Thyroid gland (tissue), 4 donors: ENCODE data around the gene RARRES2. TPM values are rescaled to one million over a fixed set of nuclear protein-coding genes. Genes with fewer than 3 reads are reported as not detected.
A peak's percentile ranks its signal among the peaks of the same experiment; 100 is the strongest.

Experiments
- DNase-seq, 2 donors: peaks; one replicate each; pipeline ENCODE4 v3.0.0-alpha.2; 2019
- H3K27ac ChIP-seq, 3 donors: fragments of 200-600 bp; sonication (generic); 1 replicate in 2 of 3; 2 replicates in 1 of 3; pipeline ENCODE4 v1.5.1; 2016 to 2019; ENCODE audit warnings: mild to moderate bottlenecking in 1 of 3, moderate library complexity in 1 of 3
- H3K27me3 ChIP-seq: fragments of 200-600 bp; sonication (generic); one replicate; pipeline ENCODE4 v1.5.1; 2019
- H3K36me3 ChIP-seq, 2 donors: fragments of 200-600 bp; sonication (generic); one replicate each; pipeline ENCODE4 v1.5.1; 2016 to 2019
- H3K4me1 ChIP-seq, 2 donors: fragments of 200-600 bp; sonication (generic); one replicate each; pipeline ENCODE4 v1.5.1; 2017 to 2019
- H3K4me3 ChIP-seq, 3 donors: fragments of 200-600 bp; sonication (generic); replicated peaks in 1 of 3; 1 replicate in 2 of 3; 2 replicates in 1 of 3; pipeline ENCODE4 v1.5.1; 2016; ENCODE audit warnings: mild to moderate bottlenecking in 1 of 3
- H3K9me3 ChIP-seq: fragments of 200-600 bp; sonication (generic); one replicate; pipeline ENCODE4 v1.5.1; 2017
- POLR2A ChIP-seq, 2 donors: fragments of 450-650 bp; IDR thresholded peaks; one replicate each; pipeline ENCODE4 v1.6.1; 2017; ENCODE audit warnings: antibody characterized with exemption in 2 of 2, mild to moderate bottlenecking in 2 of 2, moderate library complexity in 1 of 2
- WGBS, 2 donors: methylation state at CpG; one replicate each; pipeline ENCODE4 v1.1.5; 2017; 5-methylcytosine and 5-hydroxymethylcytosine counted together
- intact Hi-C: fragments of 100-400 bp; cut with DNase I; formaldehyde crosslinking; loops from one replicate; pipeline ENCODE4 v1.15.1; 2023
- total RNA-seq, 4 donors: library from RNA; depleted of rRNA; stranded (reverse); fragments of >200 nt; gene quantifications; one replicate each; pipeline ENCODE4 v1.2.3, GENCODE V29; 2016
- TF ChIP-seq, protein P1 (sequence below), 6 experiments: fragments of 200-600 bp in 3 of 6; fragments of 450-650 bp in 3 of 6; sonication (generic) in 3 of 6; IDR thresholded peaks; one replicate each; pipeline ENCODE4 v1.5.1; 2016 to 2019; ENCODE audit warnings: antibody characterized with exemption in 6 of 6, mild to moderate bottlenecking in 2 of 6, inconsistent platforms in 1 of 6, moderate library complexity in 1 of 6

RARRES2 gene
- total RNA-seq, result 100 to 1,000 TPM in 1 of 4 donors, 10 to 100 TPM in 3; 22.2 to 137 (median 54.8) TPM

DNA sequence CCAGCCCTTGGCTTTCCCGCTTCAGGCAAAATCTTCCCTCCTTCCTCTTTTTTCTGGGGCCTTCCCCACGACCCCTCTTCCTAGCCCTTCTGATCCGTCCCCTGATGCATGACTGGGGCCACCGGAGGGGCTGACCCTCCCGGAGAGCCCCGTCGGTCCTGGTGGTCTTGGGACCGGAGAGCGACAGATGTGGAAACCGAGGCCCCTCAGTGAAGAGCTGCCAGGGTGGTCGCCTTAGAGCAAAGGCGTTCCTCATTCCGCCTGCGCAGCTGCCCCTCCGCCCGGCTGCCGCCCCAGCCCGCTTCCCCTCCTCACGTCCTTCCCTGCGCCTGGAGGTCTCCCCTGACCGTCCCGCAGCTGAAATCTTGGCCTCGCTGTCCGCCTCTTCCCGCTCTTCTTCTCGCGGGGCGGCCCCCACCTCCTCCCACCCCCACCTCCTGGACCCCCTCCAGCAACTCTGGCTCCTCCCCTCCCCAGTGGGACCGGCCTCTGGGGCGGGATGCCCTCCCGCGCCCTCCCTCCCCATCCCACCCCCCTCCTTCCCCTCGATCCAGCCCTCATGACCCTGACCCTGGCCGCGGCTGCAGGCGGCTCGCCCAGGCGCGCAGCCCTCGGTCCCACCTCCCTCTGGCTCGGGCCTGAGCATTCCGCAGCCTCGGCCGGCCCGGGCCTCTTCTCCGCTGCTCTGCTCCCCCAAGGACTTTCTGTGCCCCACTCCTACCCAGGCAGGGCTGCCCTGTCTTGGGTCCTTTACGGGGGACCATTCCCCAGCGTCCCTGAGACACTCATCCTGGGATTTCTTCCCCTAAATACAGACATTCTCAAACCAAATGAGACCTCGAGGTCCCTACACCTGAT, at the start of gene RARRES2:
Gene RARRES2 (minus strand): TSS at position 367 of the 858 bp plus-strand sequence. CDS start 1,020 bp downstream, outside the sequence.
- TF ChIP-seq POLR2A (IDR thresholded peaks at IDR 0.05), result no peak
- TF ChIP-seq, protein P1, sequence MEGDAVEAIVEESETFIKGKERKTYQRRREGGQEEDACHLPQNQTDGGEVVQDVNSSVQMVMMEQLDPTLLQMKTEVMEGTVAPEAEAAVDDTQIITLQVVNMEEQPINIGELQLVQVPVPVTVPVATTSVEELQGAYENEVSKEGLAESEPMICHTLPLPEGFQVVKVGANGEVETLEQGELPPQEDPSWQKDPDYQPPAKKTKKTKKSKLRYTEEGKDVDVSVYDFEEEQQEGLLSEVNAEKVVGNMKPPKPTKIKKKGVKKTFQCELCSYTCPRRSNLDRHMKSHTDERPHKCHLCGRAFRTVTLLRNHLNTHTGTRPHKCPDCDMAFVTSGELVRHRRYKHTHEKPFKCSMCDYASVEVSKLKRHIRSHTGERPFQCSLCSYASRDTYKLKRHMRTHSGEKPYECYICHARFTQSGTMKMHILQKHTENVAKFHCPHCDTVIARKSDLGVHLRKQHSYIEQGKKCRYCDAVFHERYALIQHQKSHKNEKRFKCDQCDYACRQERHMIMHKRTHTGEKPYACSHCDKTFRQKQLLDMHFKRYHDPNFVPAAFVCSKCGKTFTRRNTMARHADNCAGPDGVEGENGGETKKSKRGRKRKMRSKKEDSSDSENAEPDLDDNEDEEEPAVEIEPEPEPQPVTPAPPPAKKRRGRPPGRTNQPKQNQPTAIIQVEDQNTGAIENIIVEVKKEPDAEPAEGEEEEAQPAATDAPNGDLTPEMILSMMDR (IDR thresholded peaks at IDR 0.05), result no peak
- peaks cover 14 to 27% of the 10 kb centered on the region in 2 donors for H3K4me1 ChIP-seq
- peak; percentile 31 to 38 for DNase-seq
- H3K27me3 ChIP-seq, result no peaks in the 10 kb centered on the region
- no peaks in the 10 kb centered on the region for H3K9me3 ChIP-seq
- WGBS, 2 donors, result 8 to 17% methylated on average over 24 to 47 of the region's 49 CpGs
- peak within 1 kb of the TSS in 2 of 3 donors; percentile 20 to 39 for H3K4me3 ChIP-seq
- intact Hi-C loops, result no loop called here
- H3K27ac ChIP-seq, result peak within 1 kb of the TSS; percentile 22 to 56 (median 38)
- H3K36me3 ChIP-seq, result no peaks in the 10 kb centered on the region

DNA sequence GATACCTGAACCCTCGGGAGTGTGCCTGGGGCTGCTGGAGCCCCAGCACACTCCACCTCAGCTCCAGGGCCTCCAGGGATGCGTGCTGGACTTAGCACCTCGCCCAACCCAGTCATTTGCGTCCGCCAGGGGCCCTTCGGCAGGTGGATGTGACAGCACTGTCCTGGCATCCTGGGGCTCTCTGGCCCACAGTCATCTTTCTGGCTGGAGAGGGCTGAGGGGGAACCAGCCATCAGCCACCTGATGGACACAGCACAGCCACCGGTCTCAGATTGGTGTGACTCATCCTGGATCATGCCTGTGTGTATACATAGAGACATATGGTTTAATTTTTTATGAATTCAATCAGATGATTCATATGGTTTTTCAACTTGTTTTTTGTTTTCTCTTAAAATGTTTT, 48.8 kb upstream of the RARRES2 start:
- H3K9me3 ChIP-seq, result no peaks in the 10 kb centered on the region
- H3K36me3 ChIP-seq, result no peaks in the 10 kb centered on the region
- H3K4me3 ChIP-seq, result no peak overlapping the region
- H3K27me3 ChIP-seq, result no peaks in the 10 kb centered on the region
- WGBS, 2 donors, result 92 to 96% methylated on average over 4 to 7 of the region's 7 CpGs
- no peaks in the 10 kb centered on the region for H3K4me1 ChIP-seq
- H3K27ac ChIP-seq, result no peak overlapping the region
- TF ChIP-seq, protein P1 (IDR thresholded peaks at IDR 0.05), result no peak
- TF ChIP-seq POLR2A (IDR thresholded peaks at IDR 0.05), result no peak
- intact Hi-C loops, result no loop called here
- DNase-seq, result no peak

DNA sequence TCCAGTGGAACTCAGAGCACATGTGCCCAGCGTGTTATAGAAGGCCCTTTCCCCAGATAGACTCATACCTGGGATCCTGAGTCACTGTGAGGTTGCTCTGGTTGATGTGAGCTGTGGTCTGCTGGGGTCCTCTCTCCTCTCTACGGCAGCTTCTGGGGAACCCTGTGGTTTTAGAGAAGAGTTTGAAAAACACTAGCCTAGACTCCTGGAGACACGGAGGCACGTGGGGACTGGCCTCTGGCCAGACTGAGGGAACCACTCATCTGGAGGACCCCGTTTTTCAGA, 48.0 kb upstream of the RARRES2 start:
- 70 to 75% methylated on average over 5 of the region's 5 CpGs for WGBS, 2 donors
- no peaks in the 10 kb centered on the region for H3K36me3 ChIP-seq
- no peak overlapping the region for H3K27ac ChIP-seq
- H3K4me3 ChIP-seq, result no peak overlapping the region
- no peak for DNase-seq
- H3K27me3 ChIP-seq, result no peaks in the 10 kb centered on the region
- no peaks in the 10 kb centered on the region for H3K4me1 ChIP-seq
- intact Hi-C loops, result no loop called here
- no peaks in the 10 kb centered on the region for H3K9me3 ChIP-seq
- TF ChIP-seq, protein P1 (IDR thresholded peaks at IDR 0.05), result no peak
- TF ChIP-seq POLR2A (IDR thresholded peaks at IDR 0.05), result no peak

DNA sequence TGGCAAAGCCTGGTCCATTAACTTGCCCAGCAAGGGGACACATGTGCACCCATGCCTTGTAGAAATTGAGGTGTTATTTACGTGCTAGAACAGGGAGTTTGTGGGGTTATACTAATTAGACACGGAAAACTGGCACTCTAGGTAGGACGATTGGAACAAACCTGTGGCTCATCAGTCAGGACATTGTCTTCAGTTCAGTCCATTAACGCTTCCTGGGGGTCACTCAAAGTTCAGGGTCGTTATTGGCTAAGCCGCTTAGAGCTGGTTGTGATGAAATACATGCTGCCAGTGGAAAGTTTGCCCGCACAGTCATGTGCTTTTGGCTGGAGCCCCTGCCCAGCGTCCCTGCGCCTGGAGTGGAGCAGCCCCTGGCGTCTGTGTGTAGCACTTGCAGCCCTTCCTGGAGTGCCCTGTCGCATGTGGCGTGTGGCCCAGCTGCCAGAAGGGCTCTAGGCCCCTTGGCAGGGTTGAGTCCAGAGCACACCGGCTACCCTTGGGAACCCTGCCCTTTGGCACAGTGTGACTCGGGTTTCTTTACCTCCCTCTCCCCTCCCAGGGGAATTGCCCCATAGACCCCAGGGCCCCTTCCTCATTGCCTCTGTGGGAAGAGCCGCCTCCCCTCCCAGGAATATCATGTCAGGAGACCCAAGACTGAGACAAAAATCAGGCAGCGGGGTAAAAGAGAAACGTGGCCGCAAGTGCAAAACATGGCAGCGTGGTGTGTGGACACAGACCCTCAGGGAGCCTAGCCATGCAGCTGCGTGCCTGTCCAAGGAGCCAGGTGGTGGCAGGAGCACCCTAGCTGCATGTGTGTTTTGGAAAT, 47.5 kb upstream of the RARRES2 start:
- DNase-seq, result peak; percentile 82 to 87
- no peak overlapping the region for H3K27ac ChIP-seq

More for the DNA sequence above, 47.5 kb upstream of the RARRES2 start:
- no peaks in the 10 kb centered on the region for H3K4me1 ChIP-seq
- H3K27me3 ChIP-seq, result no peaks in the 10 kb centered on the region
- intact Hi-C loops, result no loop called here
- H3K36me3 ChIP-seq, result no peaks in the 10 kb centered on the region
- TF ChIP-seq, protein P1 (IDR thresholded peaks at IDR 0.05), result peak in 5 of 6 experiments; percentile 49 to 80 (median 72)
- TF ChIP-seq POLR2A (IDR thresholded peaks at IDR 0.05), result no peak
- 62 to 65% methylated on average over 15 to 20 of the region's 20 CpGs for WGBS, 2 donors
- no peak overlapping the region for H3K4me3 ChIP-seq
- no peaks in the 10 kb centered on the region for H3K9me3 ChIP-seq
